Cortex of kidney (tissue), 1 donor: ENCODE measurements around the gene LTV1.
A peak's percentile ranks its signal among the peaks of the same experiment; 100 is the strongest.
"Not testable (repeated sequence)": the region's sequence is repeated elsewhere in the genome, so short reads cannot be mapped to it uniquely, and the experiment has no call there.

Experiments used
- DNase-seq: peaks from one replicate; lab custom pipeline; 2025; lab: John Stamatoyannopoulos, UW

Gene LTV1, protein sequence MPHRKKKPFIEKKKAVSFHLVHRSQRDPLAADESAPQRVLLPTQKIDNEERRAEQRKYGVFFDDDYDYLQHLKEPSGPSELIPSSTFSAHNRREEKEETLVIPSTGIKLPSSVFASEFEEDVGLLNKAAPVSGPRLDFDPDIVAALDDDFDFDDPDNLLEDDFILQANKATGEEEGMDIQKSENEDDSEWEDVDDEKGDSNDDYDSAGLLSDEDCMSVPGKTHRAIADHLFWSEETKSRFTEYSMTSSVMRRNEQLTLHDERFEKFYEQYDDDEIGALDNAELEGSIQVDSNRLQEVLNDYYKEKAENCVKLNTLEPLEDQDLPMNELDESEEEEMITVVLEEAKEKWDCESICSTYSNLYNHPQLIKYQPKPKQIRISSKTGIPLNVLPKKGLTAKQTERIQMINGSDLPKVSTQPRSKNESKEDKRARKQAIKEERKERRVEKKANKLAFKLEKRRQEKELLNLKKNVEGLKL

DNA sequence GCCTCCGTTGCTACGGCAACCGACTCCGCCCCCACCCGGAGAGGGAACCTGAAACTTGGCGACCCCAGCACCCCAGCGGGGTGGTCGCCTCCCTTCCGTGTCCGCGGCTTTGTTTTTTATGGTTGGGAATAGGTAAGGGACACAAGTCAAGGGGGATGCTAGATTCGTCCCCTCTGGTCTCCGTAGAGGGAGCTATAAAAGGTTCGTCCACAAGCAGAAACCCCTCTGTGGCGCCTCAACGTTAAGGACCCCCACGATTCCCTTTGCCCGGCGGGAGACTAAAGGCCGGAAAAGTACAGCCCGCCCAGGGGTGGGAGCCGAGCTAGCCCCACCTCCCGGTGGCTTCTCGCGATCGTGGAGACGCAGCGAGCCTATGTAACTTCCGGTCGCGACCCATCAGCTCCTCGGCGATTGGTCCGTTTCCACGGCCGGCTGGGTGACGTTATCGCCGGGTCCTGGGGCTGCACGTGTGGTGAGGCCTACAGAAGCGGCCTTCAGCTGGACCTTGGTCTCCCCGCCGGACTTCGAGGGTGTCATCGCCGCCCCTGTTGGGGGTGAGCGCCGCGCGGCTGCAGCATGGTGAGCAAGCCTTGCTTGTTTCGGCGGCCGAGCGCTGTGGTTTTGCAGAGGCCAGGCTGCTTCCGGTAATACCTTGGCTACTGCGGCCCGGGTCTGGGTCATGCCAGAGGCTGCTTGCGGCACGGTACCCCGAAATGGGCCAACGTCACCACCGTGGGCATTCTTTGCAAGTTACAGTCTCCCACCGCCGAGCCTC is at the start of gene LTV1:
Gene LTV1, plus strand, starts transcription at position 437 of the 775 bp plus-strand sequence. Its CDS starts 140 bp downstream, at position 577.
- peak; percentile 76 for DNase-seq

GRCh38 chr6:143796551-143796950 is 46.6 kb upstream of the LTV1 start:
- not testable (repeated sequence) for DNase-seq

DNA sequence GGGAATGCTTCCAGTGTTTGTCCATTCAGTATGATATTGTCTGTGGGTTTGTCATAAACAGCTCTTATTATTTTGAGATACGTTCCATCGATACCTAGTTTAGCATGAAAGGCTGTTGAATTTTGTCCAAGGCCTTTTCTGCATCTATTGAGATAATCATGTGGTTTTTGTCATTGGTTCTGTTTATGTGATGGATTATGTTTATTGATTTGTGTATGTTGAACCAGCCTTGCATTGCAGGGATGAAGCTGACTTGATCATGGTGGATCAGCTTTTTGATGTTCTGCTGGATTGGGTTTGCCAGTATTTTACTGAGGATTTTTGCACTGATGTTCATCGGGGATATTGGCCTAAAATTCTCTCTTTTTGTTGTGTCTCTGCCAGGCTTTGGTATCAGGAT is 44.7 kb upstream of the LTV1 start:
- not testable (repeated sequence) for DNase-seq

- DNase-seq = no peak
These were observed 40.1 kb upstream of the LTV1 start for GRCh38 chr6:143802833-143803565.

DNA sequence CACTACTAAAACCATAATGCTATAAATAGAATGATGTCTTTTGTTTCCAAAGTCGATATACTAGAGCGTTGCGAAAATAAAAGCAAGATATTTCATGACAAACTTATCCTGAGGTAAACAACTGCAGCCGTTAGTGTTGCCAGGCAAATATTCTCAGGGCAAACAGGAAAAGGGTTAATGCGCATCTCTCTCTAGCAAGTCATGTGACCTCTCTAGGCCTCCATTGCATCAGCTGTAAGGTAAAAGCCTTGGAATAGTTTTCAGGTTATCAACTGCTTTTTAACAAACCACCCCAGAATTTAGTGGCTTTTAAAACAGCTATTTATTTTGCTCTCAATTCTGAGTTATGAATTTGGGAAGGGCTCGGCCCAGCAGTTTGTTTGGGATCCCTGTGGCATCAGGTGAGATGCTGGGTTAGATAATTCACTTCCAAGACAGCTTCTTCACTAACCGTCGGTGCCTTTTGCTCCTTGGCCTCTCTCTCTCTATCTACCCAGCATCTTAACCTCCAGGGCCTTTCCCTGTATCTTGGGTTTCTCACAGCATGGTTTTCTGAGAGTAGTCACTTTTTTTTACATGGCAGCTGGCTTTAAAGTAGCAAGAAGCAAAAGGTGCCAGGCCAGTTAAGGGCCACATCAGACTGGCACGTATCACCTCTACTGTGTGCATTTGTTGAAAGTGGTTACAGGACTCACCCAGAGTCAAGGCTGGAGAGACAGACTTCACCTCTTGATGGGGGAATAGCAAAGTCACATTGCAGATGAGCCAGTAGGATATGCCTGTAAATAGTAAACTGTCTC is 39.2 kb upstream of the LTV1 start:
- no peak for DNase-seq

DNA sequence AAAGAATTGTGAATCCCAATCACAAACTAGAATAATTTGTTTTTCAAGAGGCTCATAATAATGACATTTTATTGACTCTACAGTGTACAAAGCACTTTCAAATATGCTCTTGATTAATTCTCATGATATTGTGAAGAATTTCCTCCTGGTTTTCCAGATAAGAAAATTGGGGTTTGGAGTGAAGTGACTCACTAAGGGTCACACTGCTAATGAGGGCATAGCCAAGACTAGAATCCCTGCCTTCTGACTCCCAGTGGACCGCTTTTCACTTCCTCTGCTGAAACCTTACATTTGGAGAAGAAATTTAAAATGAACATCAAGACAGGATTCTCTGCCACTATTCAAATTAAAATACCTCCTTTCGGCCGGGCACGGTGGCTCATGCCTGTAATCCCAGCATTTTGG is 38.3 kb upstream of the LTV1 start:
- DNase-seq = no peak

GRCh38 chr6:143806282-143807102 is 36.6 kb upstream of the LTV1 start:
- no peak for DNase-seq

DNA sequence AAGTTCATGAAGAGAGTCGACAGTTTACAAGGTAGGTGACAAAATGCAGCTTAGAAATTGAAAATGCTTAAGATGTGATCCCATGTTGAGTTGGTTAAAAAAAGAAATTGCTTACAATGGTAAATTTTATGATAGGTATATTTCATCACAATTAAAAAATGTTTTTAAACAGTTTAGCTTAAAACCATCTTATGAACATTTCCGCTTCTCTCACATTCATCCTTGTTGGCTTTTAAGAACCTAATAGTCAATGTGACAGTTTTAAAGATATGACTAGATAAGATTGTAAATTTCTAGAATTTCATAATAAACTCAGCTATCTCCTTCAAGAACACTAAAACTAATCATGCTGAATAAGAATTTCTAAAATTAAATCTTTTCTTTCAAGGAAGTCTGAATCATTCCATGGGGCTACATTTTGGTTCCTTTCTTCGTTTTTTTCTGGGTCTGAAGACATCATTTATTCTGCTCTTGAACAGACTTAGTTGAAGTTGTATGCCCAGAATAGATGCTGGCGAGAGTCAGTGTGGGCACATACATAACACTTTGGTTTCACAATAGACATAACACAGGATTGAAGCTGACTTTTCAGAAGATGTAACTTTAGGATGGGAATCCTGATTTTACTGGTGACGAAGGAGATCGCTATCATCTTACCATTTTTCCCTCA is 35.9 kb upstream of the LTV1 start:
- no peak for DNase-seq

- no peak for DNase-seq
These were observed 32.4 kb upstream of the LTV1 start for GRCh38 chr6:143810745-143811144.

DNA sequence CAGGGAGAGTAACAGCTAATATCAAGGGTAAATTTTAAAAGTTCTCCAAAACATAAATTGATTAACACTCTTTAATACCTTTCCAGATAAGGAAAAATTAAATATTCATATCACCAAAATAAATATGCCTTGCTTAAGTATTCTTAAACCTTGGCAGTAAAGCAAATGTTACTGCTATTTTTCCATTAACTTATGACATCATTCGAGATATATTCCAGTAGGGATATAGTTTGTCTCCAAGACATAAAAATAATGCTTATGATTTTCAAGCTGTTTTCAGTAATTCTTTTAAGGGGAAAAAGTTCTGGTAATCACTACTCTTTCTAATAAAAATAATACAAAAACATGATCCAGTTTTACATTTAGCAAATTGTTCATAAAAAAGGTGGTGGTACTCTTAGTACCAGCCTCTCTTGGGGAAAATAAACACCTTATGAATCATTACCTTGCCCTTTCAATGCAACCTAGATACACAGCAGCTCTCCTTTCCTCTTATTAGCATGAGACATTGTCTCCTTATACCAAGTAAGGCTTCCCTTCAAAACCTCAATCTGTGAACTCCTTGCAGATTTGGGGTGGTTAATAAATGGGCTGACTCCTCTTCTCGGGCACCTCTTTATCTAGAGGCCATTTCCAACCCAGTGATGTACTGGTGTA is 31.5 kb upstream of the LTV1 start:
- DNase-seq = no peak

DNA sequence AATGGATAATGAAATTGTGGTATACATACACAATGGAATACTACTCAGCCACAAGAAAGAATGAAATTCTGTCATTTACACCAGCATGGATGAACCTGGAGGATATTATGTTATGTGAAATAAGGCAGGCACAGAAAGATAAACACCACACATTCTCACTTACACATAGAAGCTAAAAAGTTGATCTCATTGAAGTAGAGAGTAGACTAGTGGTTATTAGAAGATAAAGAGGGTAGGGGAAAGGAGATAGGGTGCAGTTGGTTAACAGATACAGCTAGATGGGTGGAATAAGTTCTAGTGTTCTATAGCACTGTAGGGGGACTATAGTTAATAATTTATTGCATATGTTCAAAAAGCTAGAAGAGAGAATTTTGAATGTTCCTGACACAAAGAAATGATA is 25.5 kb upstream of the LTV1 start:
- no peak for DNase-seq

DNA sequence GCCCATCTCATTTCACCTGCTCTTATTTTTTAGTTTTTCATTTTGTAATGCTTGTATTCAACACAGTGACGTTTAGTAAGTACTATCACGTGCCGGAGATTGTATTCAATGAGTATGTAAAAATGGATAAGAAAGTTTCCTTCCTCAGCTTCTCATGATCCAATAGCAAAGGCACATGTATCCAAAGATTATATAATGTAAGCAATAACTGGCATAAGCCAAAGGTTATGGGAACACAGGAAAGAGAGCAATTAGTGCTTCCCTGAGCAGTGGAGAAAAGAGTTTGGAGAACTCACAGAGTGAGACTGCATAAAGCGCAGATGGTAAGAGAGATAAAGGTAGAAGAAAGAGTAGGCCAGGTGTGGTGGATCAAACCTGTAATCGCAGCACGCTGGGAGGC is 21.8 kb upstream of the LTV1 start:
- no peak for DNase-seq

- no peak for DNase-seq
These were observed 20.5 kb upstream of the LTV1 start for GRCh38 chr6:143822584-143823024.

DNA sequence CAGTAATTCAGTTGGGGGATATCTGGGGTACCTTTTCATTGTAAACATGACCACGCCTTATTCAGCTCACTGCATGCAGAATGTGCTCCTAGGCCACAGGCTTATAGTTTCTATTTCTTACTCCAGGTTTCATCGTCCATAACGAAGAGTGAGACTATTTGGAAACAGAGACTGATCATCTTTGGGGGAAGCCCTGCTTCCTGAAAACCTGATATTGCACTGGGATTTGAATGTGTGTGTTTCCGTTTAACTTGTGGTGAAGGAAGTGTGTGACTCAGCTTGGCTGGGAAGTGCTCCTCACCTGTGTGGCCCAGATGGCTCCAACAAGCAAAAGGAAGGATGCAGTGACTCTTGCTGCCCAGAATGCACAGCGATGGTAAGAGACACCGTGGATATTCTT is 19.6 kb upstream of the LTV1 start:
- no peak for DNase-seq

DNA sequence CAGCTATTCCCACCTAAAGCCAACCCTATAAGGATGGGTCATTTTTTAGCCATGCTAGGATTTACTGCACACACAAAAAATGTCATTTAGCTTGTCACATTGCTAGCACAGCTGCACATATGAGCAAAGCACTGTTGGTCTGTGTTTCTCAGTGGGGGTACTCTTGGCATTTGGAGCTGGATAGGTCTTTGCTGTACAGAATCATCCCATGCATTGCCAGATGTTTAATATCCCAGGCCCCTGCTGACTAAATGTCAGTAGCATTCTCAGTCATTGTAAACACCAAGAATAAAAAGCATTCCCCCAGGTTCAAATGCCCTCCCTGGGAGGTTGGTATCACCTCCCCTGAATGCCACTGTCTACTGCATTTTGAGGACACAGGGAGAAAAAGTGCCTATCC is 14.6 kb upstream of the LTV1 start:
- no peak for DNase-seq

DNA sequence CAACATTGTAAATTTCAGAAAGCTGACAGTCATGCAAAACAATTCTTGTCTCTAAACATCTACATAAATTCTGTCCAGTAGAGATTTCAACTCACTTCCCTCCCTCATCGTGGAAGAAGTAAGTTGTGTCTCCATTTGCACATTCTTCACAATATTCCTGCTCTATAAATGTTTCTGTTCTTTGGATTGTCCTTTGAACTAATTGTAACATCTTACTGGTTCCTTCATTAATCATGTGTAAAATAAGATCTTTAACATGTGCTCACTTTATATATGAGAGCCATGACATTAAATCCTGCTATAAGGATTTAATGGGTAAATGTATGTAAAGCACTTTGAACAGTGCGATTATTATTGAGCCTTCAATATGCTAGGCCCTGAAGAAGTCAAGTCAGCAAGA is 7.0 kb upstream of the LTV1 start:
- no peak for DNase-seq

DNA sequence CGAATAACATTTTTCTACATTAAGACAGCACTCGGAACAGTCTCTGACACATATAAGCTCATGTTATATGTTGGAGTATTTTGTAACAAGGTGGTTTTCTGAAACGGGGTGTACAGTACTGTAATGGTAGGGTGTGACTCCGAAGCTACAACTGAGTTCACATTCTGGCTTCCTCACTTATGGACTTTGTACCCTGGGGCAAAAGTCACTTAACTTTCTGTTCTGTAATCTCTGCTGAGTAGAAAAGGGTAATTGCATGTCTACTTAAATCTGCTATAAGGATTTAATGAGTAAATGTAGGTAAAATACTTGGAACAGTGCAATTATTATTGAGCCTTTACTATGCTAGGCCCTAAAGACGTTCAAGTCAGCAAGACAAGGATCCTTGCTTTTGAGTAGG is 4.7 kb upstream of the LTV1 start:
- no peak for DNase-seq

DNA sequence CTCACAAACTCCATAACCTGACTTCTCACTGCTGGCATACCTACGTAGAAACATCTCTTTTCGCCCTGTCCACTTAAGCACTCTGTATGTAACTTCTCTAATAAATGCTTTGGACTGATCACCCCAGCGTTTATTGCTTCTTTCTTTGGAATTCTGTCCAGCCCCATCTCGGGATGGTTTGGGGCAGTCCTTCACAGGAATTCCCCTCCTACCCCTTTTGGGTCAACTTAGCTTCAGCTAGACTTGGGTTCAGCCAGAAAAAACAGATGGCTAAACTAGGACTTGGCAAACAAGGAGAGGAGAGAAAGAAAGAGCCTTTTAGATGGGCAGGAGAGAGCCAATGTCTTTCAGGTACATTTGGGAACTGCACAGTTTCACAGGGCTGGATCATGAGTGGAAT is 3.9 kb upstream of the LTV1 start:
- DNase-seq = no peak

- DNase-seq = no peak
These were observed 2.4 kb upstream of the LTV1 start for GRCh38 chr6:143840595-143841265.
